Stimulated activated CD4-positive, alpha-beta T cell treated with anti-CD3 and anti-CD28 coated beads, Interleukin-4, amount 100 ng/mL, for 4 hours (primary cell): ENCODE measurements around the gene CDH4.

Source experiments
- DNase-seq, 2 experiments: peaks; one replicate each; pipeline ENCODE4 v3.0.0-alpha.2; 2020

The CDH4 gene

DNA sequence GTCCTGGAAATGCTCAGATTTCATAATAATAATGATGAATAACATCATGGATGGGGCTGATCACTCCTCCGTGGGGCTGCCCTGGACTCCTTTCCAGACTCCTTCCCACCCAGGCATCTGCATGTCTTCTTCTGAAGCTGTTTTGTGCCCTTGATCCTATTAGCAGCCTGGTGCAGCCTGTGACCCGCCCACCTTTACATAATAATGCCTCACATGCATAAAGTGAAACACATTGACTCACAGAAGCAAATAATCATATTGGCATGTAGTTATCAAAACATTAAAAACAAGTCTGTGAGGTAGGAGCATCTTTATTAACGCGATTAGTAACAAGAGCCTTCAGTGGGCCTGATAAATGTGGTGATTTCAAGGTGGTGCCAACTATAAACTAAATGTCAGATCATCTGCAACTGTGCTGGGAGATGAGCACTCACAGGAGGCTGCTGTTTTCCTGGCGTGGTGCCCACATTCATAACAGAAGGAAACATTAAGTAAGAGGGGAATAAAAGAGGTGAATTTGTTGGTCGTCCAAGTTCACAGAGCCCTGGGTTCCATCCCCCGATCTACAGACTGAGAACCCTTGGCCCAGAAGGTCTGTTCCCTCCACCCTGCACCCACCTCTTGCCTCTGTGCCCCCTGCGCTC is 344.7 kb downstream of the CDH4 start:
- DNase-seq: no peak

DNA sequence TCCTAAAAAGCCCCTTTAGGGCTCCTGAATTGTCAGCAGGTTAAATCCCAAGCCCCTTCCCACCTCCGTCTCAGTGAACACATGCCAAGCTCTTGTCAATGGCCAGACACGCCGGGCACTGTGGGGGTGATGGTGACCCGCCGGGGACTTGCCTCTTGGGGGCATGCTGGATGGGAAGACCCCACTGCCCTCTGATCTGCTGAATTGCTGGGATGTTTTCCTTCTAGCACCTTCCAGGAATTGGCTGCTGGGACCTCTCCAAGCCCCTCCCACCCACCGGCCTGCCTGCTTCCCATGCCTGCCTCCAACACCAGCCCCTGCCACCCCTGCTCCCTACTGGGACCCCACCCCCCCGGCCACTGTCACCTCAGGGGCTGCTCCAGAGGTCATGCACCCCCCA is 345.9 kb downstream of the CDH4 start:
- DNase-seq: no peak

DNA sequence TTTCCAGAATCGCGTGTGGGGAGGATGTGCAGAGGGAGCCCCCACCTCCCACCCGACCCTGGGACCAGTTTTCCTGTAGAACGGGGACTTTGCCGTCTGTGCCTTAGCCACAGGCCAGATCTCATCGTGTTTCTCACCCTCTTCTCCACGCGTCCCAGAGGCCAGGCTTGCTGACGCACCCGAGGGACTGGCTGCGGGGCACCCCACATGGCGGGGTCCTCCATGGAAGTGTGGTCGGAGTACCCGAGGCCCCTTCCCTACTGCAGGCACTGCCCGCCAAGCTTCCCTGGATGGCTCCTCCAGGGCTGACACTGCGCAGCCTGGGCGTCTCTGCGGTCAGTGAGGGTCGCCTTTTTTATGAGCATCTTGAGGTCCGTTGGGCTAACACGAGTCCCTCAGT is 346.5 kb downstream of the CDH4 start:
- DNase-seq: no peak

DNA sequence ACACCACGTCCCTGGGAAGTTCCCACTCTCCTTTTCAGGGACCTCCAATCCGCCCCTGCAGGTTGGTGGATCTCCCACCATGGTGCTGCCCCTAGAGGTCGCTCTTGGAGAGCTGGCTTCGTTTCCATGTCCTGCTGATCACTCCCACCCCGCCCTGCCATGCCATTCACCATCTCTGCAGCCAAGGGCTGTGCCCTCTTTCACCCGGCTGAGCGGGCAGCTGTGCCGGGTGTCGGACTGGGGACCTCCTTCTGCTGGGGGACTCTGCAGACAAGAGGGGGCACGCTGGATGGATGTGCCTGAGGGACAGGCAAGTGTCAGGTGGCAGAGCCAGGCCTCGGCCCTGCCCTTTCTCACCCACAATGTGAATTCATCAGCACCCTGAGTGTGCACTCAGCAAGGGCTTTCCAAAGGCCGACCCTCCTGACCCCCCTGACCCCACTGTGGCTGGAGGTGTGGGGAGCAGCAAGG is 347.0 kb downstream of the CDH4 start:
- DNase-seq: no peak

DNA sequence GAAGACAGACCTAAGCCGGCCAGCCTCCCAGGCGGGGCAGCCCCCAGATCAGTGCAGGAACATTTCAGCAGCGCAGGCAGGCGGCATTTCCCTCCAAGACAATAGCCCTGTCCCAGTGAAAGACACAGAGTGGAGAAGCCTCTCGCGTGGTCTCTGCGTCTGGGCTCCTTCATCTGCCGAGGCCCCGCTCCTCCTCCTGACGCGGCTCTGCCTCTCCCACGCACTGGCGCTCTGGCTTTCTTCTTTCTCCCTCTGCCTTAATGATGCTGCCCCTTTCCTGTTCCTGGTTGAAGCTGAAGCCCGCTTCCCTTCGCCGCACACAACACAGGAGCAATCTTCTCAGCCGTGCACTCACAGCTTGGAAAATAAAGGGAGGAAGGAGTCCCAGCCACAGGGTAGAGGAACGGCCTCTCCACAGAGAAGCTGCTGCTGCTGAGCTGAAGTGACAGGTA is 347.5 kb downstream of the CDH4 start:
- DNase-seq: no peak

DNA sequence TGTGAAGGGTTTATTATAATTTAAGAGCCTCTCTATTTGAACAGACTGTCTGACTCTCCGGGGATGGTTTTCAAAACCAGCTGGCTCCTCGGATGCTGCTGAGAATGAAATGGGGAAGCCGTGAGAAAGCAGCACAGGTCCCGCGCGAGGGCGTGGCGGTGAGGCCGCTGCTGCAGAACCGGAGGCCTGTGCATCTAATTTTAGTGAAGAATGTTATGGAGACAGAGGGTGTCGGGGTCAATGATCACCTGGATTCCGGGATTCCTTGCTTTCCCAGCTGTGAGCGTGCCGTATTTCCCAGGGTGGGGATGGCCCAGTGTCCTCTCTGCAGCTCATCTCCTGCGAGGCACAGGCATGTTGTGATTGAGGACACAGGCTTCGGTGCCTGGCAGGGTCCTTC is 348.0 kb downstream of the CDH4 start:
- no peak for DNase-seq

DNA sequence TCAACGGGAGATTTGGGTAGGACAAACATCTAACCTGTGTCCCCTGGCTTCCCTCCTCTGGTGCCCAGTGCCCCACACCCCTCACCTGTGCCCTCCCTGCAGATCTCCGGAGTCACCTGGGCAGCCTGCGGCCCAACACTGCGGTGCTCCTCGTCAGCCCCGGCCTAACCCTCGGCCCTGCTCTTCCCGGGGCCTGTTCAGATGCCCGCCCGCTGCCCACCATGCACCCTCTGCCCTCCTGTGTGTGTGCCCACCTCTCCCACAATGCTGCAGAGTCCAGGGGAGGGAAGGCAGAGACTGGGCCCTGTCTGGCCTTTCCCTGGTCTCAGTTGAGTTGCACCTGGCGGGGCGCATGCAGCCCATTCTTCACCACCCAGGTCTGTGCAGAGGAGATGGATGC is 349.3 kb downstream of the CDH4 start:
- no peak for DNase-seq

DNA sequence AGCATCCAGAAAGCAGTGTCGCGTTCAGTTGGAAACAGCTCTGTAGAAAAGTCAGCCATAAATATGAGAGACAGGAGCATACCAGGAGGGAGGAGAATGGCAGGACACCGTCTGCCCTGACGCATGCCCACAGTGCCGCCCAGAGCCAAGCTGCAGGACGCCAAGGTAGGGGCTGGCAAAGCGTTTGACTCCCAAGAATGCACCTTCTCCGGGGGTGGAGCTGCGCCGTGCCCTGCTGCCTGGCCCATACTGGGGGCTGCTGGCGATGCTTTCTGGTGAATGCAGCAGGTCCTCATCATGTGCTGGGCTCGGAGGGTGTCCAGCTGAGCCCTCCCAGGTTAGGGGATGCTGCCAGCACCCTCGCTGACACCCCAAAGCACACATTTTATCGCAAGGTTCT is 349.8 kb downstream of the CDH4 start:
- no peak for DNase-seq

DNA sequence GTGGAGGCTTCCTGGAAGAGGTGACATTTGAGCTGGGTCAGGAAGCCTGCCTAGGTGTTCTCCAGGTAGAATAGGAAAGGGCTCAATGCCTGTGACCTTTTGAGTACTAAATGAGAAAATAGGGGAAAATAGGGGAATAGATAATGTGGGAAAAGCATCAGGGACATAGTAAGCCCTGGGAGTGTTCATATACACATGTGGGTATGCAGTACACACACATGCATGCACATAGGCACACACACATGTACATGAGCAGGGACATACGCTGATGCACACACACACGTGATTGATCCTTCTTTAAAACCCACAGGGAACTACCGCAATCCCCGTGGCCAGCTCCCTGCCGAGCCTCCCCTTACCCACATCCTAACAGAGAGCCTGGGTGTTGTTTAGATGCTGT is 351.7 kb downstream of the CDH4 start:
- DNase-seq: no peak

DNA sequence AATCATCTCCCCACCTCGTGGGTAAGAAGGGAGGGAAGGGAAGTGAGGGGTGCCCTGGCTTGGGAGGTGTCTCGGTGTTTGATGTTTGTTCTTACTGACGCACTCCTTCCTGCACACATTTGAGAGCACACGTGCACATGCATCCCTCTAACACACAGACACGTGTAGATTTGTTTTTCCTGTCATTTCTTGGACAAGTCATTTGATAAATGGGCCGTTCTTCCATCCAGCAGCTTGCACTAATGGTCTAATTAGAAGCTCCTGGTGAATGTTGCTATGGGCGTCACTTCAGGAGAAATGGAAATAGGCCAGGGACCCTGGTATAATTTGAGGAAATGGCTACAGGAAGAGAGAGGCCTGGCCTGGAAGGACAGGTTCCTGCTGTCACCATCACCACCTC is 352.5 kb downstream of the CDH4 start:
- no peak for DNase-seq

DNA sequence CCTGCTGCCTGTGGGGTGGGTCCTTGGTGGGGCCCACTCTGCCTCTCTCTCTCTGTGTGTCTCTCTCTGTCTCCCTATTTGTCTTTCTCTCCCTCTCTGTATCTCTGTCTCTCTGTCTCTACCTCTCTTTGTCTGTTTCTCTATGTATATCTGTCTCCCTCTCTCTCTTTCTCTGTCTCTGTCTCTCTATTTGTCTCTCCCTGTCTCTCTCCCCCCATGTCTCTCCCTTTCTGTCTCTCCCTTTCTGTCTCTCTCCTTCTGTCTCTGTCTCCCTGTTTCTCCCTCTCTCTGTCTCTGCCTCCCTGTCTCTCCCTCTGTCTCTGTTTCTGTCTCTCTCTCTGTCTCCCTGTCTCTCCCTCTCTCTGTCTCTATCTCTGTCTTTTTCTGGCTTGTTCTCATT is 353.2 kb downstream of the CDH4 start:
- DNase-seq: no peak

DNA sequence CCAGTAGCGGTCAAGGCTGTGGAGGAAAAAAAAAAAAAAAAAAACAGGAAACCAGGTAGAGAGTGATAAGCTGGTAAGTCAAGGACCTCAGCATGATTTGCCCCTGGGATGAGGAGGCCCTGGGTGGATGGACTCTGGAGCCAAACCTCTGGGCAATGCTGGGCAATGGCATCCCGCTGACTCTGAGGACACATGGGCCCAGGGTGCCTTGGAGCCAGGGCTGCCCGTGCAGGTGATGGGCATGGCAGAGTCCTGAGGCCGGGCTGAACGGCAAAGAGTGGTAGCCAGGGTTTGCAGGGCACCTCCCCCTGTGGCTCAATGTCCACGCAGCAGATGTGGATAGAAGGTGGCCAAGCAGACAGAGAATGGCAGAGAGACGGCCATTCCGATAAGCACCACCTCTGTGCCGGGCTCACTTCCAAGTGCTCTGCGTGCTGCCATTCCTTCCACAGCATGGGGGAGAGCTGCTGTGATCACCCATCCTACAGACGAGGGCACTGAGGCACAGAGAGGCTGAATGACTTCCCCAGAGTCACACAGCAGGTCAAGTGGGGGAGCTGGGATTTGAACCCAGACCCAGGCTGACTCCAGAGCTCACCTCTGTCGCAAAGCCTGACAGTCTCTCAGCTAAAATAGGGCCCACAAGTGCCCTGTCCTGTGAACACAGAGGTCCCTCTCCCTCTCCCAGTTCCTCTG is 353.9 kb downstream of the CDH4 start:
- DNase-seq: no peak

DNA sequence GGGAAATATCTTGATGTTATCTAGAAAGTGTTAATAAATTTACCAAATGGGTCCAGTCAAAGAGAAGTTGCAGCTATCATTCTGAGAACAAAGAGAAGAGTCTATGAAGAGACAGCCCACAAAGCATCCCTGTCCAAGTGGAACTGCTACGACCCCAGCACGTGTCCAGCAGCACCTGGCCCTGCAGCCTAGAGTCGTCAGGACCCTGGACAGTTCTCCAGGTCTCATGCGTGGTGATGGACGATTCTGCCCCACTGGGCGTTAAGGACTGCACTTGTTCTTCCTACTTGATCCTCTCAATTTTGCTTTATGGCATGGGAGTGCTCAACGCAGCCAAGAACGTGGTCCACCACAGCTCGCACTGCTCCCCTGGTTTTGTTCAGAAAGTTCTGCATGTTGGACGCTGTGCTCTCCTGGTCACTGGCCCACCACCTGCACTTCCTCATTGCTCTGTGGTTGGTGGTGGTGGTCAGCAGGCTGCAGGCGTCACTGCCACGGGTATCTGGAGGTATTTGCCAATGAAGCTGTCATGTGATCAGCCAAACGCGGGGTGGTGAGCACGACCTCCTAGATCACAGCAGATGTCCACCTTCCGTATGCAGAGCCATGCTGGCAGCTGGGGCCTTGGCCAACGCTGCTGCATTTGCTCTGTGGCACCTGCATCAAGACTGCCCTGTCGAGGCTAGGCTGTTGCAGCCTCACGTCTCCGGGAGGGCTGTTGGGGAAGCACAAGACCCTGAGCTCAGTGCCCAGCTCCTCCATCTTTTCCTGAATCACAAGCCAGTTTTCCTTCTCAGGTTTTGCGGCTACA is 356.4 kb downstream of the CDH4 start:
- DNase-seq: no peak

DNA sequence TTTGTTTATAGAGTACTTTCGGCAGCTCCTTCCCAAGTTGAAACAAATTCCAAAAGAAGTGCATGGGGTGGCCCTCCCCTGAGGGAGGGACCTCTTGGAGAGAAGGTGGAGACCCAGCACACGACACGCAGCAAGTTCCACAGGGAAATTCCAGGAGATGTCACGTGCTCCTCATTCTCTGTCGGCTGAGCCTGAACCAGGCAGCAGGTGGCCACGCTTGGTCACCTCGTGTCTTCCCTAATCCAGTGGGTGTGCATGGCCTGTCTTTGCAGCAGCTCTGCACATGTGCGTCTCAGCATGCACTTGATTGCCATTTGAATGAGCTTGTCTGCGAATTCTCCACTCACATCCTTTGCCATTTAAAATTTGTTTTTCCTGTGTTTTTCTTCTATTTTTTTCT is 357.4 kb downstream of the CDH4 start:
- no peak for DNase-seq

DNA sequence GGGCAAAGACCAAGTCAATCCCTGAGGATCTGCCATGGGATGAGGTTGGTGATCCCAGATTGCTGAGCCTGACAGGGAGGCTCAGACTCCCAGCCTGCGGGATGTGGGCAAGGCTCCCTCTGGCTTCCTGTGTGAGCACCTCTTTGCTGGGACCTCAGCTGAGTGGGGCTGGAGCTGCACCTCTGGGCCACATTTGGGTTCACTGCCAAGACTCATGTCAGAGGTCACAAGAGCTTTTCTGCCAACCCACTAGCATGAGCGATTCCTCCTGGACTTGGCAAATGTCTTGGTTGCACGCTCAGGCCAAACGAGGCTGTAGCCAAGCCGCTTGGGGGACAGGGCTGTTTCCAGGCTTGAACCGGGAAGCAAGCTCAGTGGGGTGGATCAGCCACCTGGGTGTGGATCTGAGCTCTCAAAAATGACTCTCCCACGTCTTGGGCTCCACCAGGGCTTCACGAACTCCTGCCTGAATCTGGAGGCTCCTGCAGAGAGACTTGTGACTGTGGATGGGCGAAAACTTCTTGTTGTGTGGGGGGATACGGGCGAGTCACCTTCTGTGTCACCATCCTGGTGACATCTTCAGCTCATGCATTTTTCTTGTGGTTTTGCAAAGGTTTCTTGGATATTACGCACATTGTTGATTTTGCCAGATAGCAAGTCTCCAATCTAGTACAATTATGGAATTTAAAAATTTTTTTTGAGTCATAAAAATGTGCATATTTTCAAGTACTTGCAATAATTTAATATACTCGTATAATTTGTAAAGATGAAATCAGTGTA is 359.5 kb downstream of the CDH4 start:
- no peak for DNase-seq

DNA sequence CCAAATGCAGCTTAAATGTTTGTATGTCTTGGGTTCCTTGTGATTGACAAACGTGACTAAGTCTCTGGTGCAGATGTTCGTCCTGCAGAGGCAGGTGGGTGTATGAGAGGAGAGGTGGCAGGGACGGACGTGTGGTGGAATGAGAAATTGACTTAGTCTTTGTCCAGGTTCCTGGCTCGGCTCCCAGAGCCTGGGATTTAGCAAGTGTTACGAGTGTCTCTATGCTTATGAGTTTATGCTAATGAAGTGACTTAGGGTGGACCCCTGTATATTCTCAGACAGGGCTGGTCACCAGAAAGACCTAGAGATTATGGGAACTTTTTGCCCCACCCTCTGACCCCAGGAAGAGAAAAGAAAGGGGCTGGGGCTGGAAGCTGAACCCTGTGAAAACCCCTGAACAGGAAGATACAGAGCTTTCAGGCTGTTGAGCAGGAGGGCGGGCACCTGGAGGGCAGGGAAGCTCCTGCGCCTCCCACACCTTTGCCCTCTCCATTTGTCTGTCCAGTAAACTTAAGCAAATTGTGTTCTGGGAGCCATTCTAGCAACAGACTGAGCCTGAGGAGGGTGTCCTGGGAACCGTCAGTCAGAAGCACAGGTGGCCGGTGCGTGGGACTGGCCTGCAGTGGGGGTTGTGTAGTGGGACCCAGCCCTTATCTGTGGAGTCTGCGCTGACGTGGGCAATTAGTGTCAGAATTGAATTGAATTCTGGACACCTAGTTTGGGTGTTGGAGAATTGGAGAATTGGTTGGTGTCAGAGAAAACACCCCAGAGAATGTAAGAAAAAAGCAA is 362.1 kb downstream of the CDH4 start:
- DNase-seq: no peak

DNA sequence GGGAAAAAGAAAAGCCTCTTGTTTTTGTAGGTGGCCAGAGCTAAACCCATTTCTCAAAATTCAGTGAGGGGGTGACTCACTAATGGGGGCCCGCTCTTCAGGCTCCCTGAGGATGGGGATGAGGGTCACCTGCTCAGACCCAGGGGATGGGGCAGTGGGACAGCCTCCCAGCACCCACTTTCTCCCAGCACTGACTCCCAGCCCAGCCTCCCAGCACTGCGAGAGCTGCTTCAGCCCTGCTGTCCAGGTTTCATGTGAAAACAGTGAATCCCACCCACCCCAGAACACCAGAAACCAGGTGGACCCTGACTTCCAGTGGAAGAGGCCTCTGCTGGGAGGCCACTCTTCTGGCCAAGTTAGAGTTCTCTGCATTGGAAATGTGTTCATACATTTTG is 362.6 kb downstream of the CDH4 start:
- DNase-seq: no peak

DNA sequence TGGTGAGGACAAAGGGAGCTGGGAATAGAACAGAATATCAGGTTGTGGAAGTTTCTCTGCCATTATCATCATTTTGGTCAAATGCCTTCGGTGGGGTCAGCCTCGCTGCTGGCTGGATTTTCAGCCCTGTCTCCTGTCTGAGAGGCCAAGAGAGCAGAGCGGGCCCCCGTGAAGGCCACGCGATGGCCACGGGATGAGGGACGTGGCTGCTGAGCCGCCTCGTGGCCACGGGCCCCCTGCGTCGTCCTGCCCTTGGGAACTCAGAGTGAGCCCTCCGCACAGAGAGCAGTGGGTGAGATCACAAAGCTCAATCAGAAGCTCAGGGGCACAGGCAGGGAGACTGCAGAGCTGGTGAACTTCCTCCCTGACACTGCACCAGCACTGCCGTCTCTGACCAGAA is 363.7 kb downstream of the CDH4 start:
- DNase-seq: no peak

DNA sequence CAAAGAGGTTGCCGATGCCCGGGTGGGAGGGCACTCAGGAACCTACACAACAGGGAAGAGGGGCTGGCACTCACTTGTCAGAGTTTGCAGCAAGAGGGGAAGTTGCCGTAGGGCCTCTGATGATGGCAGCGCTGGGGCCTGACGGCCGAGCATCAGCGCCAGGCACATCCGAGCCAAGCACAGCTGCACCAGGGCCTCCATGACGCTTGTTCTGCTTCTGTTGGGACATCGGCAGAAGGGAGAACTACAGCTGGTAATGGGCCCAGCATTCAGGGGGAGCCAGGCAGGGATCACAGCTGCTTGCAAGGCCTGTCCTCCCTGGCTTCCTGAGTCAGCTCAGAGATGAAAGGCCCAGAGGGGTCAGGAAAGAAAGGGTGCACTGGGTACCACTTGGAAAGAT is 367.7 kb downstream of the CDH4 start:
- DNase-seq: no peak

DNA sequence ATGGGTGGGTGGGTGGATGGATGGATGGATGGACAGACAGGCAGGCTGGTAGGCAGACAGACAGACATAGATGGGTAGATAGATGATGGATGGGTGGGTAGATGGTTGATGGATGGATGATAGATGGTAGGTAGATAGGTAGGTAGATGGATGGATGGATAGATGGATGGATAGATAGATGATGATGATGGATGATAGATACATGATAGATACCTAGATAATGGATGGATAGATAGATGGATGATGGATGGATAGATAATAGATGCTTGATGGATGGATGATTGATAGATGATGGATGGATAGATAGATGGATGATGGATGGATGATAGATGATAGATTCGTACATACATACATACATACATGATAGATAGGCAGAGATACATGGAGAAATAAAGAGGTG is 368.1 kb downstream of the CDH4 start:
- no peak for DNase-seq

DNA sequence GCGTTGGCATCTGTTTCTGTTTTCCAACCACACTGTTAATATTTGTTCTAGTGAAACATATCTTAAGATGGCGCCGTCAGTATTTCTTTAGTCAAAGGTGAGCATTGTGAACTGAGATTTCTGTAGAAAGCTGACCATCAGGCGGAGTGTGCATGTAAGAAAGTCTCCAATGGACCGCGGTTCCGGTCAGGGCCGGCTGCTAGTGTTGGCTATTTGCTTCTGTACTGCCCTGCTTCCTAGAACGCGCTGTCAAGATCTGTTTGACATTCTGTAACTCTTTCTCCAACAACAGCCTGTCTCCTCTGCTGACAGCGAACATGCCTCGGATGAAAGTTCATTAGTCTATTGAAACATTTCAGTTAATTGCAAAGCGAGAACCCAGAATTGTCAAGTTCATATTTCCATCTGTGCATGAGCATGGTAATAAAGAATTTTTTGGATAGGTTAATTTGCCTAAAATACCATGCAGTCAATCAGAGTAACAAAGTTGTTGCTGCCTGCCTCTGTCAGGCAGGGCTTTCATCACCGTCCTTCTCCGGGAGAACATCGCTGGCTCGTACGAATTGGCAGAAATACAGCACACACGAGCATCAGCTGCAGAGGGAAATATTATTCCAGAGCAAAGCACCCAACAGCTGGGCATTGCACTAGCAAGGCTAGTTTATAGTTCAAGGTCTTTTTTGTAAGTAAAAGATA is 369.1 kb downstream of the CDH4 start:
- DNase-seq: no peak

DNA sequence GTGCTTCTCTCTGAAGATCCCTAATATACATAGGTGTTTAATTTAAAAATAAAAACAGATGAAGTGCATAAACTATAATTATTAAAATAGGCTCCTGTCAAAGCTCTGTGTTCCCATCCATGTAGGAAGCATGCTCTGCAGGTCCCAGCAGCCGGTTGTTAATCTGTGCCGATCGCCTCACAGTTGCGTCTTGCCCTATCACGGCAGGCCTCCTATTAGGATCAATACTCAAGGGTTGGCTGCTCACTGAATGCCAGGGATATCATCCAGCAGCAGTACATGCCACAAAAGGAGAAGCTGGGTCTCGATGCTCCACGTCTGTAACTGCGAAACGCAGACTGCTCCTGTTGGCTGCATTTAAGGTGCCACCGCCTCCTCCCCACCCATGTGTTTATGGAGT is 369.8 kb downstream of the CDH4 start:
- DNase-seq: no peak
